Forelimb muscle (tissue), 1 donor: Measurements from ENCODE around the gene KRT5. TPM values are rescaled to one million over a fixed set of nuclear protein-coding genes. Genes with fewer than 3 reads are reported as not detected.

Source experiments
- DNase-seq: peaks from one replicate; pipeline ENCODE4 v3.0.0-alpha.2; 2013; ENCODE audit warnings: low read depth
- polyA plus RNA-seq: library from polyadenylated mRNA; unstranded; fragments of 120-200 nt; gene quantifications from one replicate; pipeline ENCODE4 v1.2.1, GENCODE V29; 2013; ENCODE audit not compliant: insufficient read length

KRT5 gene
- polyA plus RNA-seq, 1 donor, result 0.24 TPM

GRCh38 chr12:52537101-52537500 is 16.9 kb upstream of the KRT5 start:
- no peak for DNase-seq

- DNase-seq, result no peak
Measured at GRCh38 chr12:52535574-52535973, 15.4 kb upstream of the KRT5 start.

GRCh38 chr12:52534482-52534881 is 14.3 kb upstream of the KRT5 start:
- no peak for DNase-seq

- no peak for DNase-seq
Measured at GRCh38 chr12:52533686-52534470, 13.7 kb upstream of the KRT5 start.

- no peak for DNase-seq
Measured at GRCh38 chr12:52532636-52533035, 12.4 kb upstream of the KRT5 start.

- DNase-seq, result no peak
Measured at GRCh38 chr12:52531566-52532300, 11.5 kb upstream of the KRT5 start.

GRCh38 chr12:52530905-52531304 is 10.7 kb upstream of the KRT5 start:
- DNase-seq, result no peak

GRCh38 chr12:52530366-52530765 is 10.2 kb upstream of the KRT5 start:
- no peak for DNase-seq

GRCh38 chr12:52529846-52530245 is 9.7 kb upstream of the KRT5 start:
- no peak for DNase-seq

GRCh38 chr12:52529417-52529816 is 9.2 kb upstream of the KRT5 start:
- no peak for DNase-seq

- no peak for DNase-seq
Measured at GRCh38 chr12:52528641-52529143, 8.5 kb upstream of the KRT5 start.

GRCh38 chr12:52527121-52527800 is 7.1 kb upstream of the KRT5 start:
- no peak for DNase-seq

- no peak for DNase-seq
Measured at GRCh38 chr12:52526511-52526951, 6.3 kb upstream of the KRT5 start.

- DNase-seq, result no peak
Measured at GRCh38 chr12:52525661-52526499, 5.7 kb upstream of the KRT5 start.

- no peak for DNase-seq
Measured at GRCh38 chr12:52524898-52525591, 4.9 kb upstream of the KRT5 start.

GRCh38 chr12:52524241-52524897 is 4.2 kb upstream of the KRT5 start:
- DNase-seq, result no peak

- no peak for DNase-seq
Measured at GRCh38 chr12:52523824-52524223, 3.6 kb upstream of the KRT5 start.

- no peak for DNase-seq
Measured at GRCh38 chr12:52522346-52523011, 2.3 kb upstream of the KRT5 start.

- no peak for DNase-seq
Measured at GRCh38 chr12:52521568-52522266, 1.5 kb upstream of the KRT5 start.
